Karpas-422 (cell line): ENCODE data around the gene HORMAD2. TPM values are rescaled to one million over a fixed set of nuclear protein-coding genes. Genes with fewer than 3 reads are reported as not detected.
"Not testable (repeated sequence)": the region's sequence is repeated elsewhere in the genome, so short reads cannot be mapped to it uniquely, and the experiment has no call there.

Source experiments
- DNase-seq: peaks from one replicate; pipeline ENCODE4 v3.0.0-alpha.2; 2015
- H2AFZ ChIP-seq: fragments of 200-600 bp; sonication (generic); 2 replicates; pipeline ENCODE4 v1.6.1; 2014; ENCODE audit warnings: antibody characterized with exemption, low read length, mixed read lengths
- H3K27ac ChIP-seq: fragments of 200-600 bp; sonication (generic); 2 replicates; pipeline ENCODE4 v1.5.1; 2014; ENCODE audit warnings: mild to moderate bottlenecking, low read length, moderate library complexity
- H3K27me3 ChIP-seq: fragments of 200-600 bp; sonication (generic); 2 replicates; pipeline ENCODE4 v1.6.1; 2014; ENCODE audit warnings: low read length, mixed read lengths
- H3K36me3 ChIP-seq: fragments of 200-600 bp; sonication (generic); 2 replicates; pipeline ENCODE4 v1.6.1; 2014; ENCODE audit warnings: low read length, mixed read lengths; ENCODE audit not compliant: insufficient read depth
- H3K4me1 ChIP-seq: fragments of 200-600 bp; sonication (generic); 2 replicates; pipeline ENCODE4 v1.6.1; 2014; ENCODE audit warnings: mild to moderate bottlenecking, low read length, mixed read lengths
- H3K4me2 ChIP-seq: fragments of 200-600 bp; sonication (generic); 2 replicates; pipeline ENCODE4 v1.6.1; 2014; ENCODE audit warnings: low read length, low read depth, mild to moderate bottlenecking; ENCODE audit not compliant: poor library complexity, severe bottlenecking
- H3K4me3 ChIP-seq: fragments of 200-600 bp; sonication (generic); 2 replicates; pipeline ENCODE4 v1.5.1; 2014; ENCODE audit warnings: mild to moderate bottlenecking, antibody characterized with exemption, low read length, mixed read lengths
- H3K79me2 ChIP-seq: fragments of 200-600 bp; sonication (generic); 2 replicates; pipeline ENCODE4 v1.6.1; 2014; ENCODE audit warnings: mild to moderate bottlenecking, low read length, mixed read lengths
- H3K9ac ChIP-seq: fragments of 200-600 bp; sonication (generic); 2 replicates; pipeline ENCODE4 v1.6.0; 2014; ENCODE audit warnings: low read length
- H3K9me2 ChIP-seq: fragments of 200-600 bp; sonication (generic), shearing (Covaris generic); replicated peaks from 2 replicates; pipeline ENCODE4 v1.6.0; 2014; ENCODE audit warnings: mild to moderate bottlenecking, low read length, moderate library complexity; ENCODE audit not compliant: insufficient read depth
- H3K9me3 ChIP-seq: fragments of 300-700, 200-600 bp; sonication (generic); 2 replicates; pipeline ENCODE4 v1.6.1; 2014; ENCODE audit warnings: low read length, mixed read lengths
- H4K20me1 ChIP-seq: fragments of 200-600 bp; sonication (generic); 2 replicates; pipeline ENCODE4 v1.6.1; 2014; ENCODE audit warnings: mild to moderate bottlenecking, antibody characterized with exemption, low read length, low read depth; ENCODE audit not compliant: insufficient read depth
- total RNA-seq: library from RNA; depleted of rRNA; stranded (reverse); fragments of >200 nt; shearing (Covaris generic); gene quantifications from 2 replicates; pipeline ENCODE4 v1.2.3, GENCODE V29; 2014; ENCODE audit warnings: low replicate concordance

HORMAD2 gene
- total RNA-seq, 1 experiment from 2014 or later = not detected

- DNase-seq = no peak
- no peak overlapping the region for H3K27ac ChIP-seq
- no peaks in the 10 kb centered on the region for H3K79me2 ChIP-seq
- H3K36me3 ChIP-seq = no peaks in the 10 kb centered on the region
- no peak overlapping the region for H2AFZ ChIP-seq
- H3K4me1 ChIP-seq = no peaks in the 10 kb centered on the region
- H3K9me3 ChIP-seq = no peaks in the 10 kb centered on the region
- H3K9me2 ChIP-seq = no peaks in the 10 kb centered on the region
- H4K20me1 ChIP-seq = no peaks in the 10 kb centered on the region
- H3K27me3 ChIP-seq = no peaks in the 10 kb centered on the region
- H3K4me3 ChIP-seq = no peak overlapping the region
- H3K4me2 ChIP-seq = no peak overlapping the region
- no peak overlapping the region for H3K9ac ChIP-seq
Measured at GRCh38 chr22:30195245-30196140, 115.2 kb downstream of the HORMAD2 start.

GRCh38 chr22:30196141-30196879 lies 116.0 kb downstream of the HORMAD2 start:
- Histone ChIP-seq H3K9me3 (no peaks in the 10 kb centered on the region), H2AFZ (no peak overlapping the region), H3K79me2 (no peaks in the 10 kb centered on the region), H3K27ac (no peak overlapping the region), H4K20me1 (no peaks in the 10 kb centered on the region), H3K9ac (no peak overlapping the region), H3K4me3 (no peak overlapping the region), H3K9me2 (no peaks in the 10 kb centered on the region), H3K4me1 (no peaks in the 10 kb centered on the region), H3K4me2 (no peak overlapping the region), H3K36me3 (no peaks in the 10 kb centered on the region), H3K27me3 (no peaks in the 10 kb centered on the region)
- DNase-seq = no peak

GRCh38 chr22:30196880-30197336 lies 116.6 kb downstream of the HORMAD2 start:
- H3K9me3 ChIP-seq = no peaks in the 10 kb centered on the region
- H3K79me2 ChIP-seq = no peaks in the 10 kb centered on the region
- no peak for DNase-seq
- no peaks in the 10 kb centered on the region for H3K36me3 ChIP-seq
- H3K9me2 ChIP-seq = no peaks in the 10 kb centered on the region
- H3K4me2 ChIP-seq = no peak overlapping the region
- H3K27ac ChIP-seq = no peak overlapping the region
- H3K4me3 ChIP-seq = no peak overlapping the region
- H3K27me3 ChIP-seq = no peaks in the 10 kb centered on the region
- H3K4me1 ChIP-seq = no peaks in the 10 kb centered on the region
- H2AFZ ChIP-seq = no peak overlapping the region
- no peaks in the 10 kb centered on the region for H4K20me1 ChIP-seq
- H3K9ac ChIP-seq = no peak overlapping the region

GRCh38 chr22:30197389-30197788 lies 117.1 kb downstream of the HORMAD2 start:
- H2AFZ ChIP-seq = no peak overlapping the region
- no peaks in the 10 kb centered on the region for H4K20me1 ChIP-seq
- H3K27me3 ChIP-seq = no peaks in the 10 kb centered on the region
- H3K27ac ChIP-seq = no peak overlapping the region
- no peaks in the 10 kb centered on the region for H3K36me3 ChIP-seq
- no peaks in the 10 kb centered on the region for H3K4me1 ChIP-seq
- H3K4me2 ChIP-seq = no peak overlapping the region
- no peak overlapping the region for H3K9ac ChIP-seq
- H3K4me3 ChIP-seq = no peak overlapping the region
- no peak for DNase-seq
- H3K9me3 ChIP-seq = no peaks in the 10 kb centered on the region
- H3K79me2 ChIP-seq = no peaks in the 10 kb centered on the region
- no peaks in the 10 kb centered on the region for H3K9me2 ChIP-seq

GRCh38 chr22:30198152-30198825 lies 118.0 kb downstream of the HORMAD2 start:
- Histone ChIP-seq H3K4me2 (no peak overlapping the region), H3K9ac (no peak overlapping the region), H3K9me2 (no peaks in the 10 kb centered on the region), H3K27ac (no peak overlapping the region), H3K4me3 (no peak overlapping the region), H3K9me3 (no peaks in the 10 kb centered on the region), H2AFZ (no peak overlapping the region), H3K27me3 (no peaks in the 10 kb centered on the region), H4K20me1 (no peaks in the 10 kb centered on the region), H3K4me1 (no peaks in the 10 kb centered on the region), H3K36me3 (no peaks in the 10 kb centered on the region), H3K79me2 (no peaks in the 10 kb centered on the region)
- DNase-seq = no peak

GRCh38 chr22:30198921-30199320 lies 118.7 kb downstream of the HORMAD2 start:
- Histone ChIP-seq H3K4me2 (no peak overlapping the region), H3K27ac (no peak overlapping the region), H3K27me3 (no peaks in the 10 kb centered on the region), H3K9ac (no peak overlapping the region), H3K4me1 (no peaks in the 10 kb centered on the region), H3K9me2 (no peaks in the 10 kb centered on the region), H3K4me3 (no peak overlapping the region), H3K79me2 (no peaks in the 10 kb centered on the region), H2AFZ (no peak overlapping the region), H3K9me3 (no peaks in the 10 kb centered on the region), H3K36me3 (no peaks in the 10 kb centered on the region), H4K20me1 (no peaks in the 10 kb centered on the region)
- DNase-seq = no peak

GRCh38 chr22:30200905-30201304 lies 120.6 kb downstream of the HORMAD2 start:
- H3K4me3 ChIP-seq, H3K4me2 ChIP-seq, H3K9me2 ChIP-seq, DNase-seq, H4K20me1 ChIP-seq, H3K27me3 ChIP-seq, H2AFZ ChIP-seq, H3K79me2 ChIP-seq, H3K27ac ChIP-seq, H3K9me3 ChIP-seq, H3K4me1 ChIP-seq, H3K36me3 ChIP-seq, H3K9ac ChIP-seq: not testable (repeated sequence)

- no peaks in the 10 kb centered on the region for H4K20me1 ChIP-seq
- H2AFZ ChIP-seq = no peak overlapping the region
- no peaks in the 10 kb centered on the region for H3K4me1 ChIP-seq
- no peak overlapping the region for H3K9ac ChIP-seq
- H3K79me2 ChIP-seq = no peaks in the 10 kb centered on the region
- H3K27me3 ChIP-seq = no peaks in the 10 kb centered on the region
- no peaks in the 10 kb centered on the region for H3K36me3 ChIP-seq
- no peak overlapping the region for H3K4me2 ChIP-seq
- H3K9me2 ChIP-seq = no peaks in the 10 kb centered on the region
- no peak overlapping the region for H3K4me3 ChIP-seq
- no peak overlapping the region for H3K27ac ChIP-seq
- no peak for DNase-seq
- H3K9me3 ChIP-seq = no peaks in the 10 kb centered on the region
Measured at GRCh38 chr22:30201945-30202344, 121.7 kb downstream of the HORMAD2 start.
